Stimulated activated CD4-positive, alpha-beta T cell treated with anti-CD3 and anti-CD28 coated beads, TNF-alpha, amount 100 ng/mL, for 4 hours (primary cell): Measurements from ENCODE around the gene OXT.
"Not testable (repeated sequence)": the region's sequence is repeated elsewhere in the genome, so short reads cannot be mapped to it uniquely, and the experiment has no call there.

Source experiments
- DNase-seq, 3 experiments: peaks; one replicate each; pipeline ENCODE4 v3.0.0-alpha.2; 2020; ENCODE audit warnings: low read depth in 3 of 3

OXT gene

GRCh38 chr20:3071610-3072529 is at the start of gene OXT:
Gene OXT, plus strand, starts transcription at chr20:3071620. Its CDS starts 36 bp downstream, at chr20:3071656.
- DNase-seq = peak; percentile 56 to 62 (median 61)

- no peak for DNase-seq
Measured at GRCh38 chr20:3021777-3022176, 49.6 kb upstream of the OXT start.

GRCh38 chr20:3022559-3023490 is 48.6 kb upstream of the OXT start:
- not testable (repeated sequence) for DNase-seq

GRCh38 chr20:3027987-3028386 is 43.4 kb upstream of the OXT start:
- no peak for DNase-seq

- DNase-seq = no peak
Measured at GRCh38 chr20:3031524-3032147, 39.8 kb upstream of the OXT start.

GRCh38 chr20:3032624-3033023 is 38.8 kb upstream of the OXT start:
- DNase-seq = no peak

GRCh38 chr20:3037654-3038053 is 33.8 kb upstream of the OXT start:
- no peak for DNase-seq

- no peak for DNase-seq
Measured at GRCh38 chr20:3038454-3038853, 33.0 kb upstream of the OXT start.

- no peak for DNase-seq
Measured at GRCh38 chr20:3039426-3039825, 32.0 kb upstream of the OXT start.

GRCh38 chr20:3040086-3040485 is 31.3 kb upstream of the OXT start:
- no peak for DNase-seq

- DNase-seq = no peak
Measured at GRCh38 chr20:3041854-3042409, 29.5 kb upstream of the OXT start.

GRCh38 chr20:3042625-3043024 is 28.8 kb upstream of the OXT start:
- no peak for DNase-seq

- DNase-seq = no peak
Measured at GRCh38 chr20:3043322-3043721, 28.1 kb upstream of the OXT start, which contains the start of gene GNRH2. Gene GNRH2, plus strand, starts transcription at chr20:3043622. Its CDS starts 793 bp downstream, at chr20:3044415.

- DNase-seq = no peak
Measured at GRCh38 chr20:3044336-3044965, 27.0 kb upstream of the OXT start.

- DNase-seq = peak in 1 of 3 experiments; percentile 11
Measured at GRCh38 chr20:3045042-3045815, 26.2 kb upstream of the OXT start.

GRCh38 chr20:3045816-3046676 is 25.4 kb upstream of the OXT start, which contains the start of gene MRPS26:
Gene MRPS26, plus strand, starts transcription at chr20:3046052. Its CDS starts 17 bp downstream, at chr20:3046069.
- DNase-seq = peak; percentile 53 to 79 (median 65)

GRCh38 chr20:3046677-3047462 is 24.6 kb upstream of the OXT start:
- no peak for DNase-seq
